ENCODE data around the gene DSC3. TPM values are rescaled to one million over a fixed set of nuclear protein-coding genes. Genes with fewer than 3 reads are reported as not detected.

DSC3 gene
- total and polyA plus RNA-seq, 12 donors, result 0.08 to 4.7 (median 0.35) TPM

- TF ChIP-seq CTCF (IDR thresholded peaks at IDR 0.05), result no peak
- no peak for TF ChIP-seq POLR2A (IDR thresholded peaks at IDR 0.05)
- Histone ChIP-seq H3K27me3 (no peaks in the 10 kb centered on the region), H3K4me3 (no peak overlapping the region), H3K36me3 (replicated peaks in 1 of 2) (no peaks in the 10 kb centered on the region), H3K4me1 (replicated peaks in 1 of 2) (no peaks in the 10 kb centered on the region), H3K27ac (no peak overlapping the region), H3K9me3 (replicated peaks in 1 of 3) (no peaks in the 10 kb centered on the region)
- intact Hi-C loops (cut with DNase I), result no loop called here
- DNase-seq, result no peak
- WGBS, 4 donors, result 54 to 74% (median 61%) methylated on average over 1 of the region's 1 CpG
Measured at GRCh38 chr18:30989141-30989540, 53.4 kb downstream of the DSC3 start.

GRCh38 chr18:30988440-30988839, 54.1 kb downstream of the DSC3 start:
- Histone ChIP-seq H3K27ac (no peak overlapping the region), H3K27me3 (no peaks in the 10 kb centered on the region), H3K9me3 (replicated peaks in 1 of 3) (no peaks in the 10 kb centered on the region), H3K4me3 (no peak overlapping the region), H3K36me3 (replicated peaks in 1 of 2) (no peaks in the 10 kb centered on the region), H3K4me1 (replicated peaks in 1 of 2) (no peaks in the 10 kb centered on the region)
- TF ChIP-seq CTCF (IDR thresholded peaks at IDR 0.05) (no peak), POLR2A (IDR thresholded peaks at IDR 0.05) (no peak)
- WGBS, 4 donors, result 71 to 82% (median 74%) methylated on average over 4 of the region's 4 CpGs
- intact Hi-C loops (cut with DNase I), result no loop called here
- DNase-seq, result no peak

GRCh38 chr18:30987467-30988241, 54.9 kb downstream of the DSC3 start:
- Histone ChIP-seq H3K4me1 (replicated peaks in 1 of 2) (no peaks in the 10 kb centered on the region), H3K9me3 (replicated peaks in 1 of 3) (no peaks in the 10 kb centered on the region), H3K27ac (no peak overlapping the region), H3K27me3 (no peaks in the 10 kb centered on the region), H3K36me3 (replicated peaks in 1 of 2) (no peaks in the 10 kb centered on the region), H3K4me3 (no peak overlapping the region)
- no peak for DNase-seq
- intact Hi-C loops (cut with DNase I), result no loop called here
- TF ChIP-seq POLR2A (IDR thresholded peaks at IDR 0.05), result no peak
- TF ChIP-seq CTCF (IDR thresholded peaks at IDR 0.05), result no peak
- 49 to 59% (median 52%) methylated on average over 4 of the region's 4 CpGs for WGBS, 4 donors

GRCh38 chr18:30985753-30986152, 56.8 kb downstream of the DSC3 start:
- no peaks in the 10 kb centered on the region for H3K36me3 ChIP-seq (replicated peaks in 1 of 2)
- no peak for DNase-seq
- H3K27ac ChIP-seq, result no peak overlapping the region
- H3K4me3 ChIP-seq, result no peak overlapping the region
- intact Hi-C loops (cut with DNase I), result no loop called here
- H3K9me3 ChIP-seq (replicated peaks in 1 of 3), result no peaks in the 10 kb centered on the region
- 86 to 90% (median 89%) methylated on average over 11 to 12 of the region's 12 CpGs for WGBS, 4 donors
- TF ChIP-seq CTCF (IDR thresholded peaks at IDR 0.05) (no peak), POLR2A (IDR thresholded peaks at IDR 0.05) (no peak)
- H3K4me1 ChIP-seq (replicated peaks in 1 of 2), result no peaks in the 10 kb centered on the region
- H3K27me3 ChIP-seq, result no peaks in the 10 kb centered on the region
